ENCODE measurements around the gene KNDC1. TPM values are rescaled to one million over a fixed set of nuclear protein-coding genes. Genes with fewer than 3 reads are reported as not detected.
"Not testable (repeated sequence)": the region's sequence is repeated elsewhere in the genome, so short reads cannot be mapped to it uniquely, and the experiment has no call there.

Gene KNDC1
- total and polyA plus RNA-seq, 2 donors: 0.47 to 1.2 TPM

GRCh38 chr10:133214468-133215410 is 54.7 kb downstream of the KNDC1 start:
- H3K4me1 ChIP-seq (ENCODE audit: insufficient read depth): no peaks in the 10 kb centered on the region
- no peaks in the 10 kb centered on the region for H3K36me3 ChIP-seq (ENCODE audit: insufficient read depth)
- H3K27ac ChIP-seq (ENCODE audit: low read depth): no peak overlapping the region
- DNase-seq (ENCODE audit: extremely low spot score): no peak
- WGBS: 81% methylated on average over 28 of the region's 28 CpGs
- H3K4me3 ChIP-seq (ENCODE audit: low read depth, low read length): no peak overlapping the region

GRCh38 chr10:133215586-133215985 is 55.6 kb downstream of the KNDC1 start:
- H3K36me3 ChIP-seq (ENCODE audit: insufficient read depth): no peaks in the 10 kb centered on the region
- no peak for DNase-seq (ENCODE audit: extremely low spot score)
- WGBS: 94% methylated on average over 27 of the region's 27 CpGs
- no peak overlapping the region for H3K4me3 ChIP-seq (ENCODE audit: low read depth, low read length)
- no peaks in the 10 kb centered on the region for H3K4me1 ChIP-seq (ENCODE audit: insufficient read depth)
- H3K27ac ChIP-seq (ENCODE audit: low read depth): no peak overlapping the region

- H3K36me3 ChIP-seq (ENCODE audit: insufficient read depth): no peaks in the 10 kb centered on the region
- DNase-seq (ENCODE audit: extremely low spot score): no peak
- no peak overlapping the region for H3K27ac ChIP-seq (ENCODE audit: low read depth)
- no peaks in the 10 kb centered on the region for H3K4me1 ChIP-seq (ENCODE audit: insufficient read depth)
- WGBS: 86% methylated on average over 26 of the region's 26 CpGs
- H3K4me3 ChIP-seq (ENCODE audit: low read depth, low read length): no peak overlapping the region
Observed at GRCh38 chr10:133216776-133217175, 56.8 kb downstream of the KNDC1 start.

GRCh38 chr10:133217800-133218589 is 58.0 kb downstream of the KNDC1 start:
- WGBS: 90% methylated on average over 25 of the region's 25 CpGs
- Histone ChIP-seq H3K4me1 (ENCODE audit: insufficient read depth) (no peaks in the 10 kb centered on the region), H3K27ac (ENCODE audit: low read depth) (no peak overlapping the region), H3K36me3 (ENCODE audit: insufficient read depth) (no peaks in the 10 kb centered on the region), H3K4me3 (ENCODE audit: low read depth, low read length) (no peak overlapping the region)
- DNase-seq (ENCODE audit: extremely low spot score): no peak

GRCh38 chr10:133218891-133219290 is 58.9 kb downstream of the KNDC1 start:
- H3K27ac ChIP-seq (ENCODE audit: low read depth): no peak overlapping the region
- no peaks in the 10 kb centered on the region for H3K4me1 ChIP-seq (ENCODE audit: insufficient read depth)
- H3K4me3 ChIP-seq (ENCODE audit: low read depth, low read length): no peak overlapping the region
- H3K36me3 ChIP-seq (ENCODE audit: insufficient read depth): no peaks in the 10 kb centered on the region
- 79% methylated on average over 20 of the region's 20 CpGs for WGBS
- DNase-seq (ENCODE audit: extremely low spot score): no peak

GRCh38 chr10:133219782-133220181 is 59.8 kb downstream of the KNDC1 start:
- no peaks in the 10 kb centered on the region for H3K4me1 ChIP-seq (ENCODE audit: insufficient read depth)
- 12% methylated on average over 28 of the region's 28 CpGs for WGBS
- H3K27ac ChIP-seq (ENCODE audit: low read depth): no peak overlapping the region
- no peak for DNase-seq (ENCODE audit: extremely low spot score)
- H3K4me3 ChIP-seq (ENCODE audit: low read depth, low read length): no peak overlapping the region
- H3K36me3 ChIP-seq (ENCODE audit: insufficient read depth): no peaks in the 10 kb centered on the region

GRCh38 chr10:133221331-133221730 is 61.3 kb downstream of the KNDC1 start:
- H3K27ac ChIP-seq (ENCODE audit: low read depth): no peak overlapping the region
- WGBS: 91% methylated on average over 11 of the region's 11 CpGs
- DNase-seq (ENCODE audit: extremely low spot score): no peak
- H3K4me1 ChIP-seq (ENCODE audit: insufficient read depth): no peaks in the 10 kb centered on the region
- no peaks in the 10 kb centered on the region for H3K36me3 ChIP-seq (ENCODE audit: insufficient read depth)
- no peak overlapping the region for H3K4me3 ChIP-seq (ENCODE audit: low read depth, low read length)

GRCh38 chr10:133221756-133222155 is 61.7 kb downstream of the KNDC1 start:
- H3K4me1 ChIP-seq (ENCODE audit: insufficient read depth); H3K36me3 ChIP-seq (ENCODE audit: insufficient read depth); H3K4me3 ChIP-seq (ENCODE audit: low read depth, low read length); DNase-seq (ENCODE audit: extremely low spot score); H3K27ac ChIP-seq (ENCODE audit: low read depth): not testable (repeated sequence)
- WGBS: 85% methylated on average over 17 of the region's 22 CpGs

GRCh38 chr10:133224076-133224475 is 64.1 kb downstream of the KNDC1 start:
- Histone ChIP-seq H3K36me3 (ENCODE audit: insufficient read depth) (no peaks in the 10 kb centered on the region), H3K4me3 (ENCODE audit: low read depth, low read length) (no peak overlapping the region), H3K27ac (ENCODE audit: low read depth) (no peak overlapping the region), H3K4me1 (ENCODE audit: insufficient read depth) (no peaks in the 10 kb centered on the region)
- 61% methylated on average over 14 of the region's 14 CpGs for WGBS
- DNase-seq (ENCODE audit: extremely low spot score): no peak

GRCh38 chr10:133224756-133225372 is 64.8 kb downstream of the KNDC1 start:
- 71% methylated on average over 25 of the region's 25 CpGs for WGBS
- no peak for DNase-seq (ENCODE audit: extremely low spot score)
- H3K27ac ChIP-seq (ENCODE audit: low read depth): no peak overlapping the region
- no peaks in the 10 kb centered on the region for H3K36me3 ChIP-seq (ENCODE audit: insufficient read depth)
- H3K4me3 ChIP-seq (ENCODE audit: low read depth, low read length): no peak overlapping the region
- H3K4me1 ChIP-seq (ENCODE audit: insufficient read depth): no peaks in the 10 kb centered on the region

- DNase-seq (ENCODE audit: extremely low spot score): no peak
- 82% methylated on average over 23 of the region's 23 CpGs for WGBS
- no peak overlapping the region for H3K4me3 ChIP-seq (ENCODE audit: low read depth, low read length)
- no peaks in the 10 kb centered on the region for H3K36me3 ChIP-seq (ENCODE audit: insufficient read depth)
- no peaks in the 10 kb centered on the region for H3K4me1 ChIP-seq (ENCODE audit: insufficient read depth)
- H3K27ac ChIP-seq (ENCODE audit: low read depth): no peak overlapping the region
Observed at GRCh38 chr10:133225707-133226191, 65.7 kb downstream of the KNDC1 start.

GRCh38 chr10:133226251-133226808 is 66.3 kb downstream of the KNDC1 start:
- WGBS: 61% methylated on average over 30 of the region's 30 CpGs
- Histone ChIP-seq H3K4me1 (ENCODE audit: insufficient read depth) (no peaks in the 10 kb centered on the region), H3K36me3 (ENCODE audit: insufficient read depth) (no peaks in the 10 kb centered on the region), H3K4me3 (ENCODE audit: low read depth, low read length) (no peak overlapping the region), H3K27ac (ENCODE audit: low read depth) (no peak overlapping the region)
- no peak for DNase-seq (ENCODE audit: extremely low spot score)

- Histone ChIP-seq H3K36me3 (ENCODE audit: insufficient read depth) (no peaks in the 10 kb centered on the region), H3K4me3 (ENCODE audit: low read depth, low read length) (no peak overlapping the region), H3K4me1 (ENCODE audit: insufficient read depth) (no peaks in the 10 kb centered on the region), H3K27ac (ENCODE audit: low read depth) (no peak overlapping the region)
- WGBS: 78% methylated on average over 21 of the region's 21 CpGs
- DNase-seq (ENCODE audit: extremely low spot score): no peak
Observed at GRCh38 chr10:133227256-133227655, 67.2 kb downstream of the KNDC1 start.

All from urinary bladder (tissue), 4 donors.